GM18526 (cell line): ENCODE data around the gene WT1.

Experiments used
- POLR2A ChIP-seq: IDR thresholded peaks from 3 replicates; pipeline ENCODE4 v1.6.1; 2011; ENCODE audit not compliant: insufficient read length; ENCODE audit errors: extremely low read depth

WT1 gene

GRCh38 chr11:32386770-32387377 lies 48.5 kb downstream of the WT1 start:
- TF ChIP-seq POLR2A = no peak

- TF ChIP-seq POLR2A = no peak
These were observed 49.3 kb downstream of the WT1 start for GRCh38 chr11:32385998-32386397.

- TF ChIP-seq POLR2A = no peak
These were observed 52.8 kb downstream of the WT1 start for GRCh38 chr11:32382339-32383049.

GRCh38 chr11:32381179-32381578 lies 54.2 kb downstream of the WT1 start:
- no peak for TF ChIP-seq POLR2A

- TF ChIP-seq POLR2A = no peak
These were observed 55.6 kb downstream of the WT1 start for GRCh38 chr11:32379719-32380118.

- TF ChIP-seq POLR2A = no peak
These were observed 59.5 kb downstream of the WT1 start for GRCh38 chr11:32375826-32376225.

GRCh38 chr11:32374261-32374711 lies 61.1 kb downstream of the WT1 start:
- TF ChIP-seq POLR2A = no peak

GRCh38 chr11:32366666-32367065 lies 68.7 kb downstream of the WT1 start:
- no peak for TF ChIP-seq POLR2A

GRCh38 chr11:32365192-32365591 lies 70.1 kb downstream of the WT1 start:
- TF ChIP-seq POLR2A = no peak

GRCh38 chr11:32358729-32359128 lies 76.6 kb downstream of the WT1 start:
- TF ChIP-seq POLR2A = no peak

GRCh38 chr11:32353884-32354283 lies 81.5 kb downstream of the WT1 start:
- no peak for TF ChIP-seq POLR2A

GRCh38 chr11:32348502-32348901 lies 86.8 kb downstream of the WT1 start:
- TF ChIP-seq POLR2A = no peak

- no peak for TF ChIP-seq POLR2A
These were observed 90.4 kb downstream of the WT1 start for GRCh38 chr11:32344946-32345345.

GRCh38 chr11:32343325-32344008 lies 91.9 kb downstream of the WT1 start:
- no peak for TF ChIP-seq POLR2A

GRCh38 chr11:32341620-32342613 lies 93.4 kb downstream of the WT1 start:
- TF ChIP-seq POLR2A = no peak
